Endodermal cell (in vitro differentiated cells): Measurements from ENCODE around the gene FARP1. TPM values are rescaled to one million over a fixed set of nuclear protein-coding genes. Genes with fewer than 3 reads are reported as not detected.

Source experiments
- DNase-seq: peaks from one replicate; pipeline ENCODE4 v3.0.0-alpha.2; 2017
- H3K27ac ChIP-seq: 2 replicates; pipeline ENCODE4 v1.5.1; 2013; ENCODE audit warnings: mild to moderate bottlenecking, low read depth, low read length, moderate library complexity
- H3K27me3 ChIP-seq: 2 replicates; pipeline ENCODE4 v1.6.1; 2013; ENCODE audit warnings: mild to moderate bottlenecking, low read length, moderate library complexity; ENCODE audit not compliant: insufficient read depth, control insufficient read depth, poor library complexity, severe bottlenecking
- H3K36me3 ChIP-seq: 2 replicates; pipeline ENCODE4 v1.7.0; 2013; ENCODE audit warnings: mild to moderate bottlenecking, low read length, moderate library complexity; ENCODE audit not compliant: control insufficient read depth, insufficient read depth
- H3K4me1 ChIP-seq: one replicate; pipeline ENCODE4 v1.7.0; 2013; ENCODE audit warnings: low read length; ENCODE audit not compliant: control insufficient read depth, insufficient read depth
- H3K4me3 ChIP-seq: 2 replicates; pipeline ENCODE4 v1.5.1; 2013; ENCODE audit warnings: mild to moderate bottlenecking, low read length, moderate library complexity
- H3K9ac ChIP-seq: 2 replicates; pipeline ENCODE4 v1.6.1; 2013; ENCODE audit warnings: mild to moderate bottlenecking, low read length, moderate library complexity; ENCODE audit not compliant: poor library complexity, severe bottlenecking; ENCODE audit errors: extremely low read depth
- H3K9me3 ChIP-seq: 2 replicates; pipeline ENCODE4 v1.6.1; 2013; ENCODE audit warnings: mild to moderate bottlenecking, low read length, moderate library complexity; ENCODE audit not compliant: control insufficient read depth
- H3K27ac Mint-ChIP-seq: 2 replicates; pipeline ENCODE4 v1.8.0; 2020; ENCODE audit warnings: mixed read lengths
- H3K27me3 Mint-ChIP-seq: 2 replicates; pipeline ENCODE4 v1.8.0; 2021; ENCODE audit warnings: mild to moderate bottlenecking, mixed read lengths; ENCODE audit not compliant: insufficient read depth
- H3K36me3 Mint-ChIP-seq: 2 replicates; pipeline ENCODE4 v1.8.0; 2020; ENCODE audit warnings: low read depth, mixed read lengths
- H3K4me1 Mint-ChIP-seq: 2 replicates; pipeline ENCODE4 v1.8.0; 2020; ENCODE audit warnings: mixed read lengths
- H3K4me3 Mint-ChIP-seq: 2 replicates; pipeline ENCODE4 v1.8.0; 2020; ENCODE audit warnings: mild to moderate bottlenecking, moderate library complexity, mixed read lengths
- H3K9me3 Mint-ChIP-seq: 2 replicates; pipeline ENCODE4 v1.8.0; 2020; ENCODE audit warnings: mild to moderate bottlenecking, mixed read lengths
- WGBS, 2 experiments: methylation state at CpG; one replicate each; pipeline versions ENCODE4 v1.1.5 to v1.1.7; 2013; ENCODE audit warnings: missing lambda C conversion rate in 2 of 2, mixed read lengths in 1 of 2; ENCODE audit not compliant: insufficient coverage in 1 of 2, insufficient read length in 1 of 2; 5-methylcytosine and 5-hydroxymethylcytosine counted together
- total RNA-seq, 2 donors: library from RNA; stranded (reverse); fragmentation: NEBNext Ultra II Directional in 1 of 2; extraction: Animal tissue kit (Norgen Biotek cat#: 25700) in 1 of 2; gene quantifications; 2 replicates in 1 of 2; 3 replicates in 1 of 2; pipeline ENCODE4 v1.2.1, GENCODE V29; 2021
- TF ChIP-seq, protein P1 (sequence below): fragments of 200-600 bp; sonication (generic); conservative IDR thresholded peaks from 2 replicates; pipeline ENCODE4 v1.5.0; 2021; ENCODE audit warnings: antibody characterized with exemption, mild to moderate bottlenecking

FARP1 gene
- total RNA-seq, 2 donors from 2014 or later: 237 to 319 TPM

DNA sequence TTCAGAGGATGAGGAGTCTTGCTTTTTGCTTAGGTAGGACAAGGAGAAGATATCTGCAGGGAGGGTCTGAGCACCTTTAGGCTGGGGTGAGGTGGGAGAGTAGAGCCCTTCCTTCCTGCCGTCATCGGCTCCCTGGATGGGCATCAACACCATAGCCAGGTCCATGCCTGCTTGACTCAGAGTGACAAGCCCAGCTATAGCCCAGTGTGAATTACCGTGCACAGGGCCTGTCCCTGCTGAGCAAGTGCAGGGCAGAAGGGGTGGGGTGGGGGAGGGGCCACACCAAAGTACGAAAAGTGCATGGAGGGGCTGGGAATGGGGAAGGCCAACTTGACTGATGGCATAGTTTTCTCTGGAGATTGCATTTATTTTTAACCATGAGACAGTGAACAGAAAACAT lies 64.5 kb downstream of the FARP1 start:
- no peaks in the 10 kb centered on the region for H3K27me3 ChIP-seq
- no peaks in the 10 kb centered on the region for H3K27me3 Mint-ChIP-seq
- no peak overlapping the region for H3K9ac ChIP-seq
- H3K4me1 Mint-ChIP-seq: peaks cover 8% of the 10 kb centered on the region
- no peak overlapping the region for H3K27ac ChIP-seq
- no peak overlapping the region for H3K4me3 Mint-ChIP-seq
- DNase-seq: no peak
- H3K36me3 Mint-ChIP-seq: peaks cover 62% of the 10 kb centered on the region
- no peak overlapping the region for H3K4me3 ChIP-seq
- WGBS, 2 experiments: 86 to 91% methylated on average over 3 to 4 of the region's 4 CpGs
- TF ChIP-seq, protein P1, sequence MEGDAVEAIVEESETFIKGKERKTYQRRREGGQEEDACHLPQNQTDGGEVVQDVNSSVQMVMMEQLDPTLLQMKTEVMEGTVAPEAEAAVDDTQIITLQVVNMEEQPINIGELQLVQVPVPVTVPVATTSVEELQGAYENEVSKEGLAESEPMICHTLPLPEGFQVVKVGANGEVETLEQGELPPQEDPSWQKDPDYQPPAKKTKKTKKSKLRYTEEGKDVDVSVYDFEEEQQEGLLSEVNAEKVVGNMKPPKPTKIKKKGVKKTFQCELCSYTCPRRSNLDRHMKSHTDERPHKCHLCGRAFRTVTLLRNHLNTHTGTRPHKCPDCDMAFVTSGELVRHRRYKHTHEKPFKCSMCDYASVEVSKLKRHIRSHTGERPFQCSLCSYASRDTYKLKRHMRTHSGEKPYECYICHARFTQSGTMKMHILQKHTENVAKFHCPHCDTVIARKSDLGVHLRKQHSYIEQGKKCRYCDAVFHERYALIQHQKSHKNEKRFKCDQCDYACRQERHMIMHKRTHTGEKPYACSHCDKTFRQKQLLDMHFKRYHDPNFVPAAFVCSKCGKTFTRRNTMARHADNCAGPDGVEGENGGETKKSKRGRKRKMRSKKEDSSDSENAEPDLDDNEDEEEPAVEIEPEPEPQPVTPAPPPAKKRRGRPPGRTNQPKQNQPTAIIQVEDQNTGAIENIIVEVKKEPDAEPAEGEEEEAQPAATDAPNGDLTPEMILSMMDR: no peak
- no peaks in the 10 kb centered on the region for H3K4me1 ChIP-seq
- H3K9me3 ChIP-seq: peaks cover 55% of the 10 kb centered on the region
- peaks cover 54% of the 10 kb centered on the region for H3K9me3 Mint-ChIP-seq
- no peak overlapping the region for H3K27ac Mint-ChIP-seq
- H3K36me3 ChIP-seq: peaks cover 69% of the 10 kb centered on the region

DNA sequence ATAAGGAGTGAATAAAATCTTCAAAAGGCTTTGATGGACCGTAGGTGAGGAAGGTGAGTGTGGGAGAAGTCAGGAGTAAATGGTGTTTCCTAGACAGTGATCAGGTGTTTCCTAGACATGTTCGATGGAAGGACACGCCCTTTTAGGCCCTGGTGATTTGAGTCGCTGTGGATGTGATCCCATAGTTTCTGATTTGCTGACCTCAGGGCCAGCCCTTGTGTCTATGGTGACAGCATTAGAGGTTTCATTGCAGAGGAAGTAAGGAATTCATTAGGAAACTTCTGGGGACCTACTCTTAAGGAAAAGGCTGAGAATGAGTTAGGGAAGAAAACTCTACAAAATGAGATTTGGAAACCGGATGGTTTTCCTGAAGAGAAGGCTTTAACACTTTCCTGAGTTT lies 65.7 kb downstream of the FARP1 start:
- Histone ChIP-seq H3K36me3 (peaks cover 71% of the 10 kb centered on the region), H3K27me3 (no peaks in the 10 kb centered on the region), H3K4me1 (no peaks in the 10 kb centered on the region), H3K9ac (no peak overlapping the region), H3K9me3 (peaks cover 46% of the 10 kb centered on the region), H3K27ac (no peak overlapping the region), H3K4me3 (no peak overlapping the region)
- Mint-ChIP-seq H3K9me3 (peaks cover 48% of the 10 kb centered on the region), H3K4me1 (peaks cover 8% of the 10 kb centered on the region), H3K27me3 (no peaks in the 10 kb centered on the region), H3K27ac (no peak overlapping the region), H3K4me3 (no peak overlapping the region), H3K36me3 (peaks cover 64% of the 10 kb centered on the region)
- TF ChIP-seq, protein P1: no peak
- 96 to 98% methylated on average over 5 of the region's 5 CpGs for WGBS, 2 experiments
- no peak for DNase-seq

DNA sequence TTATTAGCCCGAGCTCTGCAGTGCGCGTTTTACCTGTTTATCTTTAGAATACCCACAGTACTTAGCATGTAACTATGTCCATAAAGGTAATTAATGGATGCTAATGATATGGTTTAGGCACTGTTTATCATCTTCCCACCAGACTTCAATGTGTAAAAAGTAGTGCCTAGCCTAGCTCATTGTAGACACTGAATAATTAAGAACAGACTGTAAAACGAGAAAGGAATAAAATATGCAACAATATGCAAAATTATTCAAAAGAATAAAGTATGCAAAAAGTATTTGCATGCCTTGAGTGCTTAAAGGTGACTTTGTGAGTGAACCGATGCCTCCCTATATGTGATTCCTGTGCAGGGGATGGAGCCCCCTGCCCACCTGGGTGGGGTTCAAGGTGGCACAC lies 69.9 kb downstream of the FARP1 start:
- Histone ChIP-seq H3K4me1 (no peaks in the 10 kb centered on the region), H3K36me3 (peaks cover 81% of the 10 kb centered on the region), H3K27ac (no peak overlapping the region), H3K9me3 (peaks cover 17% of the 10 kb centered on the region), H3K27me3 (no peaks in the 10 kb centered on the region), H3K9ac (no peak overlapping the region), H3K4me3 (no peak overlapping the region)
- peaks cover 25% of the 10 kb centered on the region for H3K9me3 Mint-ChIP-seq
- TF ChIP-seq, protein P1: no peak
- H3K4me1 Mint-ChIP-seq: peaks cover 11% of the 10 kb centered on the region
- H3K27me3 Mint-ChIP-seq: no peaks in the 10 kb centered on the region
- no peak overlapping the region for H3K4me3 Mint-ChIP-seq
- H3K27ac Mint-ChIP-seq: no peak overlapping the region
- 96 to 100% methylated on average over 1 of the region's 5 CpGs for WGBS, 2 experiments
- H3K36me3 Mint-ChIP-seq: peaks cover 74% of the 10 kb centered on the region
- DNase-seq: no peak
